ENCODE results near the gene TCF12. TPM values are rescaled to one million over a fixed set of nuclear protein-coding genes. Genes with fewer than 3 reads are reported as not detected.

Gene TCF12
- total RNA-seq, 2 experiments from 2014 or later: 63.4 to 70.7 TPM

DNA sequence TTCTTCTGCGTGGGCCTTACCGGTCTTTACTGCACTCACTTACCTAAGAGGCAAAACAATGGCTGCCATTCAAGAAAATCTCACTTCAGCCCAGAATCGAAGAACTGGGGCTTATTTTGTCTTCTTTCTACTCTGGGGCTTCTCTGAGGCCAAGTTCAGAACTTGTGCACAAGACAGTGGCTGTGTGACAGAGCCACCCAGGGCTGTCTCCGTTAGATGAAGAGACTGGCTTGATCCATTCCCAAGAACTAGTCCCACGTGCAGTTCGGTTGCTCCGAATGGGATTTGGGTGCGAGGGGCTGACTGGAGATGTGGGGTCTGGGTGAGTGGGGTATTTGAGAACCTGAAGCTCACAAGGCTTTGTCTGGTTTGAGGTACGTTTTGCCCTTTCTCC lies 795 bp upstream of the TCF12 start:
- H3K36me3 Mint-ChIP-seq (ENCODE audit: low read depth): peaks cover 23% of the 10 kb centered on the region
- peak overlapping the region; percentile 80 for H3K27ac Mint-ChIP-seq
- ChIA-PET POLR2A (interaction anchor here (0.7 to 3.4 kb wide), 12 partner anchors 10 to 453 kb away, joined by 3 to 31 read pairs (median 3); partner anchors contain the start of genes MNS1 and ZNF280D), CTCF (interaction anchor here (0.7 to 2.5 kb wide), 17 partner anchors 10 to 452 kb away, joined by 3 to 12 read pairs (median 4); no protein-coding TSS in a partner anchor)
- no peaks in the 10 kb centered on the region for H3K27me3 Mint-ChIP-seq (ENCODE audit: low read depth)
- H3K4me3 Mint-ChIP-seq: peak overlapping the region; percentile 80
- DNase-seq: no peak
- no peaks in the 10 kb centered on the region for H3K9me3 Mint-ChIP-seq (ENCODE audit: insufficient read depth)
- peaks cover 30% of the 10 kb centered on the region for H3K4me1 Mint-ChIP-seq (ENCODE audit: low read depth)
- no peak for ATAC-seq

DNA sequence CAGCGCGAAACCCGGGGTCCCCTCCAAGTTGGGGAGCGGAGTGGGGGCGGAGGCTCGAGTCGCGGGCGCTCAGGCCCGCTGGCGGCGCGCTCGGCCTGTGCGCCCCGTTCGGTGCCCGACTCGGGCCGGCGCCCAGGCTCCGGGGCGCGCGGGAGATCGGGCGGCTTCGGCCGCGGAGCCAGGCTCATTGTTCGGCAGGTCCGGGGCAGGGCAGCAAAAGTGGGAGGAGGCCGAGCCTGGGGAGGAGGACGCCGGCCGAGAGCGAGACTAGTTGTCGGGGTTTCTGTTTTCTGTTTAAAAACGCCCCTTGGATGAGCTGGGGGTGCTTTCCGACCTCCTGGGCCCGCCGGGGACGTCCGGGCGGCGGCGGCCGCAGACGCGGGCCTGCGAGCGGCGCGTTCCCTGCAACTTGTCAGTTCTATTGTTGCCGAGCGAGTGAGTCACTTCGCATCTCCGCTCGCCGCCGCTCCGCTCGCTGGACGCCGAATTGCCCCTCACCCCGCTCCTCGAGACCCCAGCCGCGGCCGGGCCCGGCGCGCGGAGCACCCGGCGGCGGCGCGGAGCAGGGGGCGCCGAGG lies 676 bp downstream of the TCF12 start:
- H3K36me3 Mint-ChIP-seq (ENCODE audit: low read depth): peaks cover 32% of the 10 kb centered on the region
- H3K4me3 Mint-ChIP-seq: peak overlapping the region; percentile 95
- ChIA-PET CTCF (interaction anchor here (1.0 to 2.5 kb wide), 10 partner anchors 10 to 388 kb away, joined by 3 to 12 read pairs (median 5); no protein-coding TSS in a partner anchor), POLR2A (interaction anchor here (0.7 to 3.4 kb wide), 7 partner anchors 9 to 217 kb away, joined by 3 to 31 read pairs (median 5); no protein-coding TSS in a partner anchor)
- no peaks in the 10 kb centered on the region for H3K27me3 Mint-ChIP-seq (ENCODE audit: low read depth)
- DNase-seq: peak; percentile 60
- H3K9me3 Mint-ChIP-seq (ENCODE audit: insufficient read depth): no peaks in the 10 kb centered on the region
- peaks cover 36% of the 10 kb centered on the region for H3K4me1 Mint-ChIP-seq (ENCODE audit: low read depth)
- H3K27ac Mint-ChIP-seq: peak overlapping the region; percentile 76
- ATAC-seq: peak; percentile 34

DNA sequence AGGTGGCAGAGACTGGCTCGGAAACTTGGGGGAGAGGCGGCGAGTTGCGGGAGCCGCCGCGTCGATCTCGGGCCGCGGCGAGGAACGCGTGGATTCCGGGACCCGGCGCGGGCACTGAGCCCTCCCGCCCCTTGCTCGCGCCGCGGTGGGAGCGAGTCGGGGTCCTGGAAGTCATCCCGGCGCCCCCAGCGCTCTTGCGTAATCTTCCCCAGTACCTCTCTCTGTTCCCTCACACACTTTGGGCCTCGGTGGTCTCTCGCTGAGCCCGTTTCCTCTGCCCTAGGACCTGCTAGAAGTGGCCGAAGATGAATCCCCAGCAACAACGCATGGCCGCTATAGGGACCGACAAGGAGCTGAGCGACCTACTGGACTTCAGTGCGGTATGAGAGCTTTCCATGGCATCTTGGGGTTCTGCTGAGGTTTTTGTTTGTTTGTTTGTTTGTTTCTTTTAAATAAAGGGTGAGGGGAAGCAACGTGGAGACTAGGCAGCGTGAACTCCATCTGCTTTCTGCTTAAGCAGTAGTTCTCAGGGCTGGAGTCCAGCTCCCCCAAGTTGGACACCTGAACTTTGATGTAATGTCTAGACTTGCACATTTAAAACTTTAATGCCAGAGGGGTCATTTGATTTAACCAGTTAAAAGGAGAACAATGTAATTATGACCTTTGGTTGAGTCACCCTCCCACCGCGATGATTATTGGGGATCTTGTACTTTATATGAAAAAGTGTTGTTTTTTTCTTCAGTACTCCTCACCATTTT lies 1.3 kb downstream of the TCF12 start:
- Mint-ChIP-seq H3K27ac (peak overlapping the region; percentile 91), H3K4me3 (peak overlapping the region; percentile 95), H3K4me1 (ENCODE audit: low read depth) (peaks cover 36% of the 10 kb centered on the region), H3K9me3 (ENCODE audit: insufficient read depth) (no peaks in the 10 kb centered on the region), H3K36me3 (ENCODE audit: low read depth) (peaks cover 38% of the 10 kb centered on the region), H3K27me3 (ENCODE audit: low read depth) (no peaks in the 10 kb centered on the region)
- POLR2A ChIA-PET: interaction anchor here (0.6 to 3.4 kb wide), 8 partner anchors 9 to 680 kb away, joined by 3 to 31 read pairs (median 5); partner anchors contain the start of gene ZNF280D
- peak; percentile 32 for DNase-seq
- peak; percentile 6 for ATAC-seq
- CTCF ChIA-PET: interaction anchor here (1.0 to 2.3 kb wide), 5 partner anchors 34 to 300 kb away, joined by 3 to 7 read pairs (median 4); no protein-coding TSS in a partner anchor

DNA sequence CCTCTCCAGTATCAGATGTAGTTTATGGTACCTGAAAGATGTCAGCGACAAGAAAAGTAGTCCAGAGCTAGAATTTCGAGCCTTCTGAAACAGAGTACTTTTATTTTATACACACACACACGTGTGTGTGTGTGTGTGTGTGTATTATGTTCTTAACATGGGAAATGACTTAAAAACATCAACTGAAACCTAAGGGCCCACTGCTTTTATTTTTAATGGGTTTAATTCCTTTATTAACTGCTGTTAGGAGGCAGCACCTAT lies 1.9 kb downstream of the TCF12 start:
- Mint-ChIP-seq H3K27me3 (ENCODE audit: low read depth) (no peaks in the 10 kb centered on the region), H3K9me3 (ENCODE audit: insufficient read depth) (no peaks in the 10 kb centered on the region), H3K4me1 (ENCODE audit: low read depth) (peaks cover 36% of the 10 kb centered on the region), H3K36me3 (ENCODE audit: low read depth) (peaks cover 38% of the 10 kb centered on the region), H3K27ac (peak overlapping the region; percentile 91), H3K4me3 (peak overlapping the region; percentile 95)
- ChIA-PET CTCF (interaction anchor here (1.3 kb wide), 1 partner anchor 299 kb away, joined by 3 read pairs; no protein-coding TSS in a partner anchor), POLR2A (interaction anchor here (0.6 to 3.4 kb wide), 5 partner anchors 34 to 452 kb away, joined by 3 to 31 read pairs (median 4); partner anchors contain the start of gene ZNF280D)
- ATAC-seq (no peak), DNase-seq (no peak)

DNA sequence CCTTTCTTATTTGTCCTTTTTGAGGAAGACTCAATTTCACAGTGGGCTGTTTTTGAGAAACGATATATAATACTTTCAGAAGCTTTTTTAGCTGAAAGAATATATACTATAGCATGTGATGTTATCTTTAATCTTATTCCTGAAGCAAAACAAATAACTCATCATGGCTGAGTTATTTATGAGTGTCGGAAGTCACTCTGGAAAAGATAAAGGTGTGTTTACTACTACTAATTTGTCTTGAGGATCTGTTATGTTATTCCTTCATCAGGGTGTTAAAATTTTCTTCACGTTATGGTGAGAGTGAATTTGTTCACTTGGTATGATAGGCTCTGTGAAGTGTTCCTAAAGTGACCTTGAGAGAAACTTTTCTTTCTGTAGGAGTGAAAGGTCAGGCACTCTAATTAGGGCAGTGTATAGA lies 4.7 kb downstream of the TCF12 start:
- no peaks in the 10 kb centered on the region for H3K9me3 Mint-ChIP-seq (ENCODE audit: insufficient read depth)
- ChIA-PET POLR2A (interaction anchor here (0.8 kb wide), 1 partner anchor 37 kb away, joined by 3 read pairs; no protein-coding TSS in a partner anchor), CTCF (interaction anchor here (1.2 kb wide), 1 partner anchor 36 kb away, joined by 3 read pairs; no protein-coding TSS in a partner anchor)
- H3K4me3 Mint-ChIP-seq: no peak overlapping the region
- peaks cover 20% of the 10 kb centered on the region for H3K4me1 Mint-ChIP-seq (ENCODE audit: low read depth)
- H3K36me3 Mint-ChIP-seq (ENCODE audit: low read depth): peaks cover 48% of the 10 kb centered on the region
- DNase-seq: no peak
- no peak overlapping the region for H3K27ac Mint-ChIP-seq
- ATAC-seq: no peak
- no peaks in the 10 kb centered on the region for H3K27me3 Mint-ChIP-seq (ENCODE audit: low read depth)

DNA sequence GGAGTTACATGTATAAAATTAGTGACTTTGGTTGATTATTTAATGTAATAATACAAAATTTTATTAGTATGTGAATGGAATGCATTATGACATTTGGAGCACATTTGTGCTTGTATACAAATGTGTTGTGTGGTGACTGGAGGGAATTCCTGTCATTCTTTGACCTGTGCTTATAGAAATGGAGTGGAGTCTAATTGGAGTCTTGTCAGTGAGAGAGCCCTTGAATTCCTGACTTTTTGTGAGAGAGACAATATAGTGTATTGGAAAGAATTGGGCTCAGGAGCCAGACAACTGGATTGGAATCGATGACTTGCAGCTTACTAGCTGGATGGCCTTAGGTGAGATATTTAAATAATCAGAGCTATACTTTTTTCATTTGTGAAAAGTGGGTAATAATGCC lies 9.4 kb downstream of the TCF12 start:
- ChIA-PET CTCF (interaction anchor here (1.0 to 2.0 kb wide), 2 partner anchors 9 to 379 kb away, joined by 3 to 10 read pairs; partner anchors contain the start of gene TCF12), POLR2A (interaction anchor here (1.8 kb wide), 1 partner anchor 9 kb away, joined by 5 read pairs; the partner anchor contains the start of gene TCF12)
- Mint-ChIP-seq H3K27me3 (ENCODE audit: low read depth) (no peaks in the 10 kb centered on the region), H3K36me3 (ENCODE audit: low read depth) (peaks cover 54% of the 10 kb centered on the region), H3K27ac (no peak overlapping the region), H3K9me3 (ENCODE audit: insufficient read depth) (no peaks in the 10 kb centered on the region), H3K4me3 (no peak overlapping the region), H3K4me1 (ENCODE audit: low read depth) (peaks cover 29% of the 10 kb centered on the region)
- DNase-seq: no peak
- no peak for ATAC-seq

DNA sequence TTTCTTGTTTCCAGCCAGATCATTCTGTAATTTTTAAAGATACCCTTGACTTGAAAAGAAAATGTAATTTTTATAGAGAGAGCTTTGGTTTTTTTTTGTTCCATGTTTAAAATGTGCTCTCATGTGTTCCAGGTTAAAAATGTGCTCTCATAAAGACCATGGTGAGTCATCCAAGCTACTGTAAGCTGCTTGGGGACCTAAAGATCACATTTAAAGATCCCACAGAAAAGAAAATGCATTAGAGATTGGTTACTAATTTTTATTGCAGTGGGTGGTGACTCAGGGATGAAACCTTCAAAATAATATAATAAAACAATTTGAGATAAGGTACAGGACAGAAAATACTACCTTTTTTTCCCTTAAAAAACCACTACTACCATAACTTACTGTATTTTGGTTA lies 11.0 kb downstream of the TCF12 start:
- no peak for ATAC-seq
- Mint-ChIP-seq H3K27ac (no peak overlapping the region), H3K36me3 (ENCODE audit: low read depth) (peaks cover 51% of the 10 kb centered on the region), H3K4me3 (no peak overlapping the region), H3K4me1 (ENCODE audit: low read depth) (peaks cover 27% of the 10 kb centered on the region), H3K9me3 (ENCODE audit: insufficient read depth) (no peaks in the 10 kb centered on the region), H3K27me3 (ENCODE audit: low read depth) (no peaks in the 10 kb centered on the region)
- ChIA-PET CTCF (interaction anchor here (0.7 to 2.0 kb wide), 4 partner anchors 11 to 1697 kb away, joined by 3 to 10 read pairs (median 3); partner anchors contain the start of gene TCF12), POLR2A (interaction anchor here (1.8 kb wide), 1 partner anchor 11 kb away, joined by 5 read pairs; the partner anchor contains the start of gene TCF12)
- no peak for DNase-seq

DNA sequence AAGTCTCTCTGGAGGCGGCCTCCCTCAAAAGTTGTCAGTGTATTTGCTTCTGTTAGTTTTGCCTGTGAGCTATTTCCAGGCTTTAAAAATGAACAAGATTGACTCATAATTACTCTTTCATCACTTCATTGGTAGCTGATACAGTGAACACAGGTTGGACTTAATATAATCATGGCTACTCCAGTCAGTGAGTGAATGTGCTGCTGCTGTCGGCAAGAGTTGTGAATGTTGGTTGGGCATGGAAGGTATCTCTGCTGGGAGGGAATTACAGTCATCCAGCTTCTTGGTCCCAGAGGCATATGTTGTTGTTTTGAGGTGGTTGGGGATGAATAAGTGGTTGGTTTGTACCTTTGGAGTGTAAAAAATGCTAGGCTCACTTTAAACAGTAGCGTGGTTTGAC lies 11.5 kb downstream of the TCF12 start:
- H3K9me3 Mint-ChIP-seq (ENCODE audit: insufficient read depth): no peaks in the 10 kb centered on the region
- peaks cover 53% of the 10 kb centered on the region for H3K36me3 Mint-ChIP-seq (ENCODE audit: low read depth)
- CTCF ChIA-PET: interaction anchor here (1.6 to 2.0 kb wide), 2 partner anchors 12 to 61 kb away, joined by 3 to 10 read pairs; partner anchors contain the start of gene TCF12
- no peaks in the 10 kb centered on the region for H3K27me3 Mint-ChIP-seq (ENCODE audit: low read depth)
- H3K27ac Mint-ChIP-seq: no peak overlapping the region
- H3K4me1 Mint-ChIP-seq (ENCODE audit: low read depth): peaks cover 27% of the 10 kb centered on the region
- no peak overlapping the region for H3K4me3 Mint-ChIP-seq
- no peak for DNase-seq
- ATAC-seq: no peak
- POLR2A ChIA-PET: no interaction called here

DNA sequence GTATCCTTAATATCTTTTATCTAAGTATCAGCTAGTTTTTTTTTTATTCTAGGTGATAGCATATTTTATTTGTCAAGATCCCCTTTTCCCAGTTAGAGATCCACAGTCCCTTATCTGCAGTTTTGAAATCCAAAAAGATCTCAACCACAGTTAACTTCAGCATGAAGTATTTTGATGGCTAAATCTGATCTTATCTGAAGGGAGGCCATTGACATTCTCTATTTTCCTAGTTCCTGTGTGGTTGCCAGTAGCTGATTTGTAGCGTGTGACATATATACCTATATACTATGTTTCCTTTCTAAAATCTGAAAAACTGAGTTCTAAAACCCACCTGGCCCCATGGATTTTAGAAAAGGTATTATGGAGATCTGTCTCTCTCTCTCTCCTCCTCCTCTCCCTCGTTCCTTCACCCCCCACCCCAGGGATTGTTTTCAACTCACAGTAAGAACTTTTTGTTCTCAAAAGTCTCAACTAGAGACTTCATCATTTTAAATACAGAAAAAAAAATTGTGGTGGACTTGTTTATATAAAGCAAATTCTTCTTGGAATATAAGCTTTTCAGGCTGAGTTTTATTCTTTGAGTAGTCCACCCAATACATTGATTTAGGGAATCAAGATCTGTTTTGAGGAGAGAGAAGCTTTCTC lies 12.3 kb downstream of the TCF12 start:
- Mint-ChIP-seq H3K4me3 (no peak overlapping the region), H3K27ac (no peak overlapping the region), H3K4me1 (ENCODE audit: low read depth) (peaks cover 27% of the 10 kb centered on the region), H3K36me3 (ENCODE audit: low read depth) (peaks cover 56% of the 10 kb centered on the region), H3K27me3 (ENCODE audit: low read depth) (no peaks in the 10 kb centered on the region), H3K9me3 (ENCODE audit: insufficient read depth) (no peaks in the 10 kb centered on the region)
- ChIA-PET CTCF (interaction anchor here (1.6 kb wide), 1 partner anchor 61 kb away, joined by 3 read pairs; no protein-coding TSS in a partner anchor), POLR2A (interaction anchor here (0.6 kb wide), 1 partner anchor 48 kb away, joined by 5 read pairs; no protein-coding TSS in a partner anchor)
- DNase-seq (no peak), ATAC-seq (no peak)

DNA sequence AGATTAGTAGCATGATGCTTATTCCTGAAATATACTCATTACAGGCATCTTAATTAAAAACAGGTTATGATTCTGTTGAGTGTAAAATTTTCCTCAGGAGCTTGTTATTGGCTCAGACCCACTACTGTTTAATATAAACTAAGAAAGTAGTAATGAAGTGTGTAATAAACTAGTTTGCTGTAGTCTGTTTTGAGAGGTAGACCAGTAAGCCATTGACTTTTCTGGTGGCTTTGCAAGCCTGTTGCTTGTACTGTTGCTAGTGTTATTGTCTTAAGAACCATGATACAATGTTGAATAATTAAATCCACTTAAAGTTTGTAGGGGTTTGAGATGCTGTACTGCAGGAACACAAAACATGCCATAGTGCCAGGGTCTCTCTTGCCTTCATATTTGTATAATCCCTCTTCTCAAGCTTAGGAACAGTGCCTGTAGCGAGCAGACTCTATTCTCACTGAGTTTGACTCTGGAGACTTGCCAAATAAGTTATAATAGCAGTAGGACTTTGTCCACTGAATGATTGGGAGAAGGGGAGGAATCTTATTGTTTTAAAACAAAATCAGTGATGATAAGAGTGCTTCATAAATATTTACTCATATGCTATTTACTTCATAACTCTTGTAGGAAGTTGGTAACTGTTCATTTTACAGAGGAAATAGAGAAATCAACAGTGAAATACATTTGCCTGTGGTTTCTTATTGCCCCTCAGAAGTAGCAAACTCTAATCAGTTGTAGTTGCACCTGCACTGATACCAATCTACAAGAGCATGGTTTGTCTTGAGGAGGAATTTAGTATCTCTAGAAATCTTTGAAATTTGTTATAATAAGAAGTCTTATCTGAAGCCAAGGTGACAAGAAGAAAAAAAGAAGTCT lies 13.4 kb downstream of the TCF12 start:
- Mint-ChIP-seq H3K27me3 (ENCODE audit: low read depth) (no peaks in the 10 kb centered on the region), H3K9me3 (ENCODE audit: insufficient read depth) (peaks cover 2% of the 10 kb centered on the region), H3K4me3 (no peak overlapping the region), H3K4me1 (ENCODE audit: low read depth) (peaks cover 25% of the 10 kb centered on the region), H3K27ac (no peak overlapping the region), H3K36me3 (ENCODE audit: low read depth) (peaks cover 61% of the 10 kb centered on the region)
- DNase-seq: no peak
- POLR2A ChIA-PET: interaction anchor here (0.6 to 2.2 kb wide), 3 partner anchors 13 to 47 kb away, joined by 4 to 10 read pairs (median 5); partner anchors contain the start of gene TCF12
- no peak for ATAC-seq
- CTCF ChIA-PET: no interaction called here

Data from activated CD8-positive, alpha-beta T cell treated with anti-CD3 and anti-CD28 coated beads, Interleukin-2, amount 10 ng/mL, durations not matched to agents 7 days and 5 days (primary cell).